NCI-H1694 (cell line): ENCODE results near the gene ATXN7L1.

Source experiments
- DNase-seq: peaks from one replicate; lab custom pipeline; 2025; lab: John Stamatoyannopoulos, UW

ATXN7L1 gene, protein sequence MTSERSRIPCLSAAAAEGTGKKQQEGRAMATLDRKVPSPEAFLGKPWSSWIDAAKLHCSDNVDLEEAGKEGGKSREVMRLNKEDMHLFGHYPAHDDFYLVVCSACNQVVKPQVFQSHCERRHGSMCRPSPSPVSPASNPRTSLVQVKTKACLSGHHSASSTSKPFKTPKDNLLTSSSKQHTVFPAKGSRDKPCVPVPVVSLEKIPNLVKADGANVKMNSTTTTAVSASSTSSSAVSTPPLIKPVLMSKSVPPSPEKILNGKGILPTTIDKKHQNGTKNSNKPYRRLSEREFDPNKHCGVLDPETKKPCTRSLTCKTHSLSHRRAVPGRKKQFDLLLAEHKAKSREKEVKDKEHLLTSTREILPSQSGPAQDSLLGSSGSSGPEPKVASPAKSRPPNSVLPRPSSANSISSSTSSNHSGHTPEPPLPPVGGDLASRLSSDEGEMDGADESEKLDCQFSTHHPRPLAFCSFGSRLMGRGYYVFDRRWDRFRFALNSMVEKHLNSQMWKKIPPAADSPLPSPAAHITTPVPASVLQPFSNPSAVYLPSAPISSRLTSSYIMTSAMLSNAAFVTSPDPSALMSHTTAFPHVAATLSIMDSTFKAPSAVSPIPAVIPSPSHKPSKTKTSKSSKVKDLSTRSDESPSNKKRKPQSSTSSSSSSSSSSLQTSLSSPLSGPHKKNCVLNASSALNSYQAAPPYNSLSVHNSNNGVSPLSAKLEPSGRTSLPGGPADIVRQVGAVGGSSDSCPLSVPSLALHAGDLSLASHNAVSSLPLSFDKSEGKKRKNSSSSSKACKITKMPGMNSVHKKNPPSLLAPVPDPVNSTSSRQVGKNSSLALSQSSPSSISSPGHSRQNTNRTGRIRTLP

DNA sequence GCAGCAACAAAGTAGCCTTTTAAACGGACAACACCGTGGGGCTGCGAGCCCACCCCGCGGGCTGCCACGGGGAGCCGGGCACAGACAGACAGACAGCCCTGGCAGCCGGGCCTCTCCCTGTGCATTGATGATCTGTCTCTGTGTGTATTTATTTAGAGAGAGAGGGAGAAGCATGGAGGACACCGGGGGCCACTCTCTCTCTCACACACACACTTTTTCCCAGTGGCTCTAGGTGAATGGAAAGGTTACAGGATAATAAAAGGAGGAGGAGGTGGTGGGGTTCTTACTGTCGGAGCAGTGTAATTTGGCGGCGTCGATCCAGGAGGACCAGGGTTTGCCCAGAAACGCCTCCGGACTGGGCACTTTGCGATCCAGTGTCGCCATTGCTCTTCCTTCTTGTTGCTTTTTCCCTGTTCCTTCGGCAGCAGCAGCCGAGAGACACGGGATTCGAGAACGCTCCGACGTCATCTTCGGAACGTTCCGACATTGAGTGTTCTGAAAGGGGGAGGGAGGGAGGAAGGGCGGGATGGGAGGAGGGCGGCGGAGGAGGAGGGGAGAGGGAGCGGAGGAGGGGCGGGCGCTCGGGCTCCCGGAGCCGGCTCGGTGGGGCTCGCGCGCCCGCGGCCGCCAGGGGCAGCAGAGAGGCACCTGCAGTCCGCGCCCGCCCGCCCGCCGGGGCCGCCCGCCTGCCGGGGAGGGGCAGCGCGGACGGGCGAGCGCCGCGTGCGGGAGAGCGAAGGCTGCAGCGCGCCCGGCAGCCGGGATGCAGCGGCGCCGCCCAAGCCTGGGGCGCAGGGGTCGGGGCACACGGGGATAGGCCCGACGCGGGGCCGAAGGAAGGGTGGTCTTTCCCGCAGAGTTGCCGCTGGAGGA is at the start of gene ATXN7L1:
Gene ATXN7L1 (minus strand): TSS at position 509 of the 873 bp plus-strand sequence. CDS start 41 bp downstream, at position 468.
- peak; percentile 94 for DNase-seq

- no peak for DNase-seq
These were observed 49.7 kb upstream of the ATXN7L1 start for GRCh38 chr7:105926131-105926530.

- no peak for DNase-seq
These were observed 48.5 kb upstream of the ATXN7L1 start for GRCh38 chr7:105924945-105925344.

GRCh38 chr7:105920766-105921165 is 44.4 kb upstream of the ATXN7L1 start:
- DNase-seq = no peak

DNA sequence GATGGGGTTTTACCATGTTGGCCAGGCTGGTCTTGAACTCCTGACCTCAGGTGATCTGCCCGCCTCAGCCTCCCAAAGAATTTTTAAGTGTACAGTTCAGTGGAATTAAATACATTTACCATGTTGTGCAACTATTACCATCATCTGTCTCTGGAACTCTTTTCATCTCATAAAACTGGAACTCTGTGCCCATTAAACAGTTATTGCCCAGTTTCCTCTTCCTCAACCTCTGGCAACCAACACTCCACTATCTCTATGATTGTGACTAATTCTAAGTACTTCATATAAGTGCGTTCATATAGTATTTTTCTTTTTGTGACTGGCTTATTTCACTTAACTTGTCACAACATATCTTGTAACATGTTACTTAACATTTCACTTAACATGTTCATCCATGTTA is 41.3 kb upstream of the ATXN7L1 start:
- DNase-seq = no peak

- DNase-seq = no peak
These were observed 40.2 kb upstream of the ATXN7L1 start for GRCh38 chr7:105916603-105917002.

DNA sequence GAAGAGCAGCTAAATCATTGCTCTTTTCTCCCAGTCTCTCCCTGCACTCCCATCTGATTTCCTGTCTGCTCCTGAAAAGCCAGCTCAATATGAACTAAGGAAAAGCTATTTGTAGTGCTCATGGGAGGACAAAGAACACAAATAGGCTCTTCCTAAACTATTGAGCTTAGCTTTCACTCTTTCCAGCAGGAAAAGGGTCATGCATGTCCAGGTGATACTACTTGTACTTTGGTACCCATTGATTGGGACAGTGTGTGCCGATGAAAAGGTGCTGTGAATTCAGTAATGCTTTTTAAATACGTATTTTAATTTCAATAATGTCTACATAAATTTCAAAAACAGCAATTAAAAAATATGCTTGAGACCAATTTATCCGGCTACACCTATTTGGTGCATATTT is 37.5 kb upstream of the ATXN7L1 start:
- DNase-seq = no peak

GRCh38 chr7:105911961-105912575 is 35.7 kb upstream of the ATXN7L1 start:
- no peak for DNase-seq

DNA sequence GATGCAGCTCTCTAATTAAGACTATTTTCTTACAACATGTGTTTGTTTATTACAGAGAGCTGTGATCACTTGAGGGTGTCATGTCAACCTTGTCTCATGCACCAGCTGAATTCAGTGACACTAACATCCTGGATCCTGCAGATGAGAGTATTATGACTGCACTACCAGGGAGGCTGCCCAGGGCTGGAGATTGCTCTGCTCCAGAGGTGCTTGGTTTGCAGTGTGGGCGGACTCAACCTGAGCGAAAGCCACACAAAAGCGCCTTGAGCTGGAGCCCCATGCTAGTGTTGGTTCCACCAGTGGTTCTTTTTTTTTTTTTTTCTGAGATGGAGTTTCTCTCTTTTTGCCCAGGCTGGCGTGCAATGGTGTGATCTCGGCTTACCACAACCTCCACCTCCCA is 33.8 kb upstream of the ATXN7L1 start:
- no peak for DNase-seq

DNA sequence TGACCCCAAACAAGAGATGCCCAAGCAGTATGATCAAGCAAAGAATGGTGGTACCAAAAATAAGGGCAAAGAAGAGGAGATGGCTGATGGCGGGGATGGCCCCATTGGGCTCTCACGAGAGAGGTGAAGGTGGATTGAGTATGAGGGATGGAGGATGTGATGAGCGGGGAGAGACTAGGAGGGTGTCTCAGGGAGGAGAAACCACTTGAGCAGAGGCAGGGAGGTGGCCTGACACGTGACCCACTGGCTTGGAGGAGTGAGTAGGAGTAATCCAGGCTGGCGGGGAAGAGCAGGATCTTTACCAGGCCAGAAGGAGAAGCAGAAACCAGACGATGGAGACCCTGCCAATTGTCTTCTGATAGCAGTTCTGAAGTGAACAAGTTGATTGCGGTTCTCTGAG is 33.3 kb upstream of the ATXN7L1 start:
- no peak for DNase-seq

GRCh38 chr7:105907129-105907846 is 30.9 kb upstream of the ATXN7L1 start:
- no peak for DNase-seq

DNA sequence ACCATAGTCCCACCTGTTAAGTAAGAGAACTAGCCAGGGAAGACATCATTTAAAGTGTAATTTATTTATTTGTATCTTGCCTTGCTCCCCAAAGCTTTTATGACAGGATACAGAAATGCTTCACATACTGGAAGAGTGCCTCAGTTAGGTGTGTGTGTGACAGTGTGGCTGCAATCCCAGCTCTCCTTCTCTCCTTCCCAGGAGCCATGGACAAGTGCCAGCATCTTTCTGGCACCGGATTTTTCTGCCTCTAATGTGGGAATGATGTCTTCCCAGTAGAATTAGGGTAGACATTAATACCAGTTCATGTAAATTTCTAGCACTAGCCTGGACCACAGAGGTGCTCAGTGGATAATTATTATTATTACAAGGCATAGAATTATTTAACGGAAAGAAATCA is 30.3 kb upstream of the ATXN7L1 start:
- DNase-seq = peak; percentile 13

DNA sequence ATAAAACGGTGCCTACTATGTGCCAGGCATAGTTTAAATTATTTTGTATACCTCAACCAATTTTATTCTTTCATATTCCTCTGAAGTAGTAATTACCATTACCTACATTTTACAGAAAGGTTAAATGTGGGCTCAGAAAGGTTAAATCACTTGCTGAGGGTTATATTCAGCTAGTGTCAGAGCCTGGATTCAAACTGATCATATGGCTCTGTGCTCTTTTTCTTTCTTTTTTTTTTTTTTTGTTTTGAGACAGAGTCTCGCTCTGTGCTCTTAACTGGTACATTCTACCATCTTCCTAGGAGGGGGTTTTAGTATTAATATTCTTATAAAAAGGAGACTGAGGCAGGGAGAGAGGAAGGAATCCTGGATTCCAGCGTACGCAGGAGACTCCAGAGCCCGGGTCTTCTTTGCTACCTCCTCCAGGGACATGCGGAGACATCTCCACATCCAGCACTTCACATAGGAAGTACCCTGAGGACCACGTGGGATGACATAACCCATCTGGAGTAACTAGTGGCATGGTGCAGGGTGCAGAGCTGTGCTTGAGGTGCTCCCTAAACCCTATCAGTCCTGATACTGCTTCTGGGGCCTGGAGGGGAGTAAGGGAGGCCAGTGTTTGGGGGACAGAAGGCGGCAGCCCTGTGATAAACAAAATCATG is 29.6 kb upstream of the ATXN7L1 start:
- peak; percentile 26 for DNase-seq

GRCh38 chr7:105905209-105905909 is 29.0 kb upstream of the ATXN7L1 start:
- no peak for DNase-seq

- no peak for DNase-seq
These were observed 27.7 kb upstream of the ATXN7L1 start for GRCh38 chr7:105904064-105904463.

DNA sequence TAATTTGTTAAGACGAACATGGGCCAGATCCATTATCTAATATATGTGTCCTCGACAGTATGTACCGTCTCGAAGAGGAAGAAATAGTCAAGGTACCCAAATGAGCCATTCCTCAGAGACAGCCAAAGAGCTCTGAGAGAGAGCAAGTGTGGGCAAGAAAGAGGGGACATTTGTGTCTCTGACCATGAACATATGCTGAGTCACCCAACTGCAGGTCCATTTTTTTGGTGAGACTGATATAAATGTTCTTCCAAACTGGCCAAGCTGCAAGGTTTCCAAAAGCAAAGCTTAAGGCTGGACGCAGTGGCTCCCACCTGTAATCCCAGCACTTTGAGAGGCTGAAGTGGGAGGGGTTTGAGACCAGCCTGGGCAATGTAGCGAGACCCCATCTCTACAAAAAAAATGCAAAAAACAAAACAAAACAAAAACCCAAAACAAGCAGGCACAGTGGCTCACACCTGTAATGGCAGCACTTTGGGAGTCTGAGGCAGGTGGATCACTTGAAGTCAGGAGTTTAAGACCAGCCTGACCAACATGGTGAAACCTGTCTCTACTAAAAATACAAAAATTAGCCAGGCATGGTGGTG is 26.0 kb upstream of the ATXN7L1 start:
- DNase-seq = no peak

DNA sequence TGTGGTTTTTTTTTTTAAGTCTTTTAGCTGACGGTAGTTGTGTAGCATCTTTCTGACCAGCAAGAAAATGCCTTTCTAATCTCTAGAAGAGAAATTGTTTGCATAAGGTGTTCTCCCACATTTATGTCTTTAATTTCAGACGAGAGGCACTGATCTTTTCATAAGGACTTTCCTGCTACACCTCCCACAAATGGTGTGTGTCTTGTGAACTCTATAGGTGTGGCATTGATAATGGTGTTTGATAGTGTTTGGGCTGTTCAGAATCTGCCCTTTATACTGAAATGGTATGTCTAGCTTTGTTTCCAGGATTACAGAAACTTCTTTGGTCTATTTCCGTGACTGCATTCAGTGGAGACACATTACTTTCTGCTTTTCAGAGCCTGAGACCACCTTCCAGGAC is 21.6 kb upstream of the ATXN7L1 start:
- no peak for DNase-seq

DNA sequence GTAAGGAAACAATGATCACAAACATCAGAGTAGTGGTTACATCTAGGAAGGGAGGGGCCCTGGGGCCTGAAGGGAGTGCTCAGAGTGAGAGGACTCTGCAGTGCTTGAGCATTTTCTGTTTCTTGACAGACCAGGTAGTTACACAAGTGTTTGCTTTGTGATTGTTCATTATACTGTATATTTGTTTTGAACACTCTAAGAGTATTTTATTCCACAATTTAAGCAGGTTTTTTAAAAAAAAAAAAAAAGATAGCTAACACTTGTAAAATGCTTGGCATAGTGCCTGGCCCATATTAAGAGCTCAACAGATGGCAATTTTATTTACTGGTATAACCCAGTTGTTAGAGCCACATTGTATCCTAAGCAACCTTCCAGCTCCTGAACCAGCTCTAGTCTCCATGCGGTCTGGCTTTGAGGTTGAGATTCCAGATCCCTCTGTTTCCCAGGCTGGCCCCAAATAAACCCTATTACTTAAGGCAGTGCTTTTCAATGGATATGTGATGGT is 20.1 kb upstream of the ATXN7L1 start:
- DNase-seq = peak; percentile 97

- no peak for DNase-seq
These were observed 17.7 kb upstream of the ATXN7L1 start for GRCh38 chr7:105894131-105894530.
